Muscle of leg (tissue), 11 donors: ENCODE results near the gene CLEC12A. TPM values are rescaled to one million over a fixed set of nuclear protein-coding genes. Genes with fewer than 3 reads are reported as not detected.
"Not testable (repeated sequence)": the region's sequence is repeated elsewhere in the genome, so short reads cannot be mapped to it uniquely, and the experiment has no call there.

Source experiments
- DNase-seq: peaks from one replicate; pipeline ENCODE4 v3.0.0; 2013
- H3K27ac ChIP-seq: one replicate; pipeline ENCODE4 v1.5.1; 2013; ENCODE audit warnings: mild to moderate bottlenecking, low read length, control low read depth
- H3K27me3 ChIP-seq: one replicate; pipeline ENCODE4 v1.6.1; 2013; ENCODE audit warnings: low read length; ENCODE audit not compliant: control insufficient read depth, insufficient read depth
- H3K36me3 ChIP-seq: one replicate; pipeline ENCODE4 v1.6.1; 2013; ENCODE audit warnings: low read length; ENCODE audit not compliant: control insufficient read depth, insufficient read depth
- H3K4me1 ChIP-seq: one replicate; pipeline ENCODE4 v1.6.1; 2013; ENCODE audit warnings: low read length; ENCODE audit not compliant: control insufficient read depth, insufficient read depth
- H3K4me3 ChIP-seq: one replicate; pipeline ENCODE4 v1.5.1; 2013; ENCODE audit warnings: low read length, control low read depth
- H3K9me3 ChIP-seq: replicated peaks from 2 replicates; pipeline ENCODE4 v1.6.1; 2013; ENCODE audit warnings: low read depth, low read length; ENCODE audit not compliant: control insufficient read depth
- WGBS: methylation state at CpG from one replicate; pipeline ENCODE4 v1.1.5; 2013; ENCODE audit warnings: missing lambda C conversion rate; ENCODE audit not compliant: insufficient coverage; 5-methylcytosine and 5-hydroxymethylcytosine counted together
- polyA plus RNA-seq, 8 donors: library from polyadenylated mRNA; unstranded; fragments of 120-200 nt; gene quantifications; one replicate each; pipeline versions ENCODE4 v1.2.1 to v1.2.3, GENCODE V29; 2013; ENCODE audit warnings: inconsistent platforms in 1 of 8, low replicate concordance in 1 of 8; ENCODE audit not compliant: insufficient read length in 8 of 8, insufficient read depth in 1 of 8
- total RNA-seq: library from RNA; stranded (reverse); fragments of 120-200 nt; gene quantifications from one replicate; pipeline ENCODE4 v1.2.4, GENCODE V29; 2013

The CLEC12A gene
- total and polyA plus RNA-seq, 9 donors: 0.13 to 0.95 (median 0.49) TPM

- Histone ChIP-seq H3K4me1 (no peaks in the 10 kb centered on the region), H3K27ac (no peak overlapping the region), H3K27me3 (peaks cover 4% of the 10 kb centered on the region), H3K36me3 (no peaks in the 10 kb centered on the region), H3K9me3 (no peaks in the 10 kb centered on the region), H3K4me3 (no peak overlapping the region)
- DNase-seq: peak; percentile 17
- WGBS: no CpG with 5 or more reads among the region's 2 CpGs
Measured at GRCh38 chr12:9940375-9940774, 30.8 kb upstream of the CLEC12A start.

- Histone ChIP-seq H3K9me3 (no peaks in the 10 kb centered on the region), H3K27me3 (peaks cover 4% of the 10 kb centered on the region), H3K4me3 (no peak overlapping the region), H3K4me1 (no peaks in the 10 kb centered on the region), H3K36me3 (no peaks in the 10 kb centered on the region), H3K27ac (no peak overlapping the region)
- no CpG with 5 or more reads among the region's 1 CpG for WGBS
- no peak for DNase-seq
Measured at GRCh38 chr12:9941838-9942237, 29.4 kb upstream of the CLEC12A start.

GRCh38 chr12:9943240-9943639 lies 28.0 kb upstream of the CLEC12A start:
- peaks cover 4% of the 10 kb centered on the region for H3K27me3 ChIP-seq

GRCh38 chr12:9944391-9944790 lies 26.8 kb upstream of the CLEC12A start:
- WGBS: no CpG with 5 or more reads among the region's 2 CpGs
- H3K9me3 ChIP-seq: no peaks in the 10 kb centered on the region
- no peak for DNase-seq
- H3K36me3 ChIP-seq: no peaks in the 10 kb centered on the region
- H3K27me3 ChIP-seq: peaks cover 4% of the 10 kb centered on the region
- H3K27ac ChIP-seq: no peak overlapping the region
- no peaks in the 10 kb centered on the region for H3K4me1 ChIP-seq
- H3K4me3 ChIP-seq: no peak overlapping the region

More at GRCh38 chr12:9943240-9943639, 28.0 kb upstream of the CLEC12A start:
- H3K9me3 ChIP-seq: no peaks in the 10 kb centered on the region
- WGBS: 53% methylated on average over 16 of the region's 19 CpGs
- H3K4me3 ChIP-seq: no peak overlapping the region
- DNase-seq: no peak
- H3K4me1 ChIP-seq: no peaks in the 10 kb centered on the region
- no peaks in the 10 kb centered on the region for H3K36me3 ChIP-seq
- no peak overlapping the region for H3K27ac ChIP-seq

- WGBS: no CpG with 5 or more reads among the region's 3 CpGs
- no peak overlapping the region for H3K4me3 ChIP-seq
- no peak for DNase-seq
- peaks cover 4% of the 10 kb centered on the region for H3K27me3 ChIP-seq
- H3K27ac ChIP-seq: no peak overlapping the region
- H3K4me1 ChIP-seq: no peaks in the 10 kb centered on the region
- H3K36me3 ChIP-seq: no peaks in the 10 kb centered on the region
- no peaks in the 10 kb centered on the region for H3K9me3 ChIP-seq
Measured at GRCh38 chr12:9947674-9948073, 23.5 kb upstream of the CLEC12A start.

- WGBS: 40% methylated on average over 1 of the region's 3 CpGs
- H3K36me3 ChIP-seq: no peaks in the 10 kb centered on the region
- H3K9me3 ChIP-seq: no peaks in the 10 kb centered on the region
- DNase-seq: peak; percentile 43
- H3K27ac ChIP-seq: no peak overlapping the region
- H3K27me3 ChIP-seq: no peaks in the 10 kb centered on the region
- no peak overlapping the region for H3K4me3 ChIP-seq
- no peaks in the 10 kb centered on the region for H3K4me1 ChIP-seq
Measured at GRCh38 chr12:9948606-9949296, 22.5 kb upstream of the CLEC12A start.

GRCh38 chr12:9951026-9951675 lies 20.1 kb upstream of the CLEC12A start:
- DNase-seq: peak; percentile 27
- Histone ChIP-seq H3K27ac (no peak overlapping the region), H3K36me3 (no peaks in the 10 kb centered on the region), H3K9me3 (no peaks in the 10 kb centered on the region), H3K4me3 (no peak overlapping the region), H3K4me1 (no peaks in the 10 kb centered on the region), H3K27me3 (no peaks in the 10 kb centered on the region)
- WGBS: 64% methylated on average over 2 of the region's 5 CpGs

GRCh38 chr12:9952954-9953729 lies 18.1 kb upstream of the CLEC12A start:
- H3K36me3 ChIP-seq, H3K4me3 ChIP-seq, H3K27ac ChIP-seq, H3K27me3 ChIP-seq, H3K4me1 ChIP-seq, DNase-seq, H3K9me3 ChIP-seq: not testable (repeated sequence)
- WGBS: no CpG with 5 or more reads among the region's 55 CpGs

GRCh38 chr12:9957834-9958233 lies 13.4 kb upstream of the CLEC12A start:
- H3K27ac ChIP-seq: no peak overlapping the region
- no peaks in the 10 kb centered on the region for H3K9me3 ChIP-seq
- no peak for DNase-seq
- H3K4me1 ChIP-seq: no peaks in the 10 kb centered on the region
- H3K36me3 ChIP-seq: no peaks in the 10 kb centered on the region
- no peak overlapping the region for H3K4me3 ChIP-seq
- no peaks in the 10 kb centered on the region for H3K27me3 ChIP-seq

- 54% methylated on average over 2 of the region's 5 CpGs for WGBS
- Histone ChIP-seq H3K4me3 (no peak overlapping the region), H3K9me3 (no peaks in the 10 kb centered on the region), H3K27me3 (no peaks in the 10 kb centered on the region), H3K36me3 (no peaks in the 10 kb centered on the region), H3K4me1 (no peaks in the 10 kb centered on the region), H3K27ac (no peak overlapping the region)
- no peak for DNase-seq
Measured at GRCh38 chr12:9960590-9960989, 10.6 kb upstream of the CLEC12A start.
